ENCODE results near the gene FBXO21. TPM values are rescaled to one million over a fixed set of nuclear protein-coding genes. Genes with fewer than 3 reads are reported as not detected.

Gene FBXO21
- total RNA-seq, 6 donors from 2014 or later: 38.2 to 122 (median 59.0) TPM

DNA sequence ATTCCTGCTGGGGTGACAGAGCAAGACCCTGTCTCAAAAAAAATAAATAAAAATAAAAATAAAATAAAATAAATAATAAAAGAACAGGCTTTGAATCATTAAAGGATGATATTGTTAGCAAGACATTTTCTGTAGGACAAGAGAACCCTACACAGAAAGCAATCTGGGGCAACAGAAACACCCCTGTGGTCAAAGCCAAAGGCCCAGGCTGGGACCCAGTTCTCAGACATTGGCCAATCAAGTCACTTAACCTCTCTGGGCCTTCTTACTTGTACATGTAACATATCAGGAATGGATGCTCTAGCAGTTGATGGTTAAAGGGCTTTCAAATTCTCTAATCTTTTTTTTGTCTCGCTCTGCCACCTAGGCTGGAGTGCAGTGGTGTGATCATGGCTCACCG, 55.5 kb downstream of the FBXO21 start:
- WGBS, 2 donors: 95 to 96% methylated on average over 2 of the region's 2 CpGs
- Histone ChIP-seq H3K4me1 (peaks cover 0 to 4% (median 0%) of the 10 kb centered on the region in 4 donors), H3K9me3 (no peaks in the 10 kb centered on the region), H3K27me3 (no peaks in the 10 kb centered on the region), H3K27ac (no peak overlapping the region), H3K4me3 (no peak overlapping the region), H3K36me3 (no peaks in the 10 kb centered on the region)
- DNase-seq (no peak), ATAC-seq (ENCODE audit: low FRiP score in 2 of 2) (no peak)
- no peak for TF ChIP-seq POLR2A (IDR thresholded peaks at IDR 0.05)
- TF ChIP-seq POLR2AphosphoS5 (IDR thresholded peaks at IDR 0.05): no peak
- TF ChIP-seq EP300 (IDR thresholded peaks at IDR 0.05): no peak
- TF ChIP-seq, protein P1, sequence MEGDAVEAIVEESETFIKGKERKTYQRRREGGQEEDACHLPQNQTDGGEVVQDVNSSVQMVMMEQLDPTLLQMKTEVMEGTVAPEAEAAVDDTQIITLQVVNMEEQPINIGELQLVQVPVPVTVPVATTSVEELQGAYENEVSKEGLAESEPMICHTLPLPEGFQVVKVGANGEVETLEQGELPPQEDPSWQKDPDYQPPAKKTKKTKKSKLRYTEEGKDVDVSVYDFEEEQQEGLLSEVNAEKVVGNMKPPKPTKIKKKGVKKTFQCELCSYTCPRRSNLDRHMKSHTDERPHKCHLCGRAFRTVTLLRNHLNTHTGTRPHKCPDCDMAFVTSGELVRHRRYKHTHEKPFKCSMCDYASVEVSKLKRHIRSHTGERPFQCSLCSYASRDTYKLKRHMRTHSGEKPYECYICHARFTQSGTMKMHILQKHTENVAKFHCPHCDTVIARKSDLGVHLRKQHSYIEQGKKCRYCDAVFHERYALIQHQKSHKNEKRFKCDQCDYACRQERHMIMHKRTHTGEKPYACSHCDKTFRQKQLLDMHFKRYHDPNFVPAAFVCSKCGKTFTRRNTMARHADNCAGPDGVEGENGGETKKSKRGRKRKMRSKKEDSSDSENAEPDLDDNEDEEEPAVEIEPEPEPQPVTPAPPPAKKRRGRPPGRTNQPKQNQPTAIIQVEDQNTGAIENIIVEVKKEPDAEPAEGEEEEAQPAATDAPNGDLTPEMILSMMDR (IDR thresholded peaks at IDR 0.05): no peak

DNA sequence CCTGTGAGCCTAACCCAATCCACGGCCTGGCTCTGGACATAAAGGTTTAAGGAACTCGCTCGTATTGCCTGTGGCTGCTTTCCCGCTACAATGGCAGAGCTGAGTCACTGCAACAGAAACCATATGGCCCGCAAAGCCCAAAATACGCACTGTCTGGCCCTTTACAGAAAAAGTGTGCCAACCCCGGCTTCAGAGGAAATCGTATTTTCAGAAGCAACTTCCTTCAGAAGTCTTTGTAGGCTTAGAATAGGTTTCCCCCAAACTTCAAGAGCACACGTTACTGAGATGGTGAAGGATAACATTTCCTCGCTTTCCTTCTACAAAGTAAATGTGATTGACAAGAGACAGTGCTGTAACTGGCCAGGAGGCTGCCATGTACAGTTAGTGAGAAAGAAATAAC, 56.2 kb downstream of the FBXO21 start:
- TF ChIP-seq POLR2AphosphoS5 (IDR thresholded peaks at IDR 0.05) (no peak), POLR2A (IDR thresholded peaks at IDR 0.05) (no peak), EP300 (IDR thresholded peaks at IDR 0.05) (no peak)
- TF ChIP-seq, protein P1 (IDR thresholded peaks at IDR 0.05): no peak
- no peaks in the 10 kb centered on the region for H3K36me3 ChIP-seq
- ATAC-seq (ENCODE audit: low FRiP score in 2 of 2) (no peak), DNase-seq (no peak)
- 49 to 53% methylated on average over 10 of the region's 10 CpGs for WGBS, 2 donors
- H3K27me3 ChIP-seq: no peaks in the 10 kb centered on the region
- H3K4me1 ChIP-seq: no peaks in the 10 kb centered on the region
- H3K4me3 ChIP-seq: no peak overlapping the region
- H3K9me3 ChIP-seq: no peaks in the 10 kb centered on the region
- H3K27ac ChIP-seq: no peak overlapping the region

DNA sequence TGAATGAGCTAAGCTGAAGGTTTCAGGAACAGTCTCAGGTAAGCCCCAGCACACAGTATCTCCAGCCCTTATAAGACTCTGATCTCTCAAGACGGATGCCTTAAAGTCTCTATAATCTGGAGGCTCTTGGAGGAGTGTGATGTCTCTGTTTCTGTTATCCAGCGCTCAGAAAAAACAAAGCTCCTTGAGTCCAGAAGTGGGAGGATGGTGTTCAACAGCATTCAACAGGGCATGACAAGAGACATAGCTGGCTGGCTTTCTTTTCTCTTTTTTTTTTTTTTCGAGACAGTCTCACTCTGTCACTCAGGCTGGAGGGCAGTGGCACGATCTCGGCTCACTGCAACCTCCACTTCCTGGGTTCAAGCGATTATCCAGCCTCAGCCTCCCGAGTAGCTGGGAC, 59.5 kb downstream of the FBXO21 start:
- no peaks in the 10 kb centered on the region for H3K9me3 ChIP-seq
- no peaks in the 10 kb centered on the region for H3K4me1 ChIP-seq
- no peaks in the 10 kb centered on the region for H3K27me3 ChIP-seq
- no peak overlapping the region for H3K4me3 ChIP-seq
- TF ChIP-seq POLR2A (IDR thresholded peaks at IDR 0.05) (no peak), EP300 (IDR thresholded peaks at IDR 0.05) (no peak), POLR2AphosphoS5 (IDR thresholded peaks at IDR 0.05) (no peak)
- TF ChIP-seq, protein P1 (IDR thresholded peaks at IDR 0.05): no peak
- WGBS, 2 donors: 83 to 86% methylated on average over 7 of the region's 7 CpGs
- no peak overlapping the region for H3K27ac ChIP-seq
- ATAC-seq (ENCODE audit: low FRiP score in 2 of 2) (no peak), DNase-seq (no peak)
- no peaks in the 10 kb centered on the region for H3K36me3 ChIP-seq

DNA sequence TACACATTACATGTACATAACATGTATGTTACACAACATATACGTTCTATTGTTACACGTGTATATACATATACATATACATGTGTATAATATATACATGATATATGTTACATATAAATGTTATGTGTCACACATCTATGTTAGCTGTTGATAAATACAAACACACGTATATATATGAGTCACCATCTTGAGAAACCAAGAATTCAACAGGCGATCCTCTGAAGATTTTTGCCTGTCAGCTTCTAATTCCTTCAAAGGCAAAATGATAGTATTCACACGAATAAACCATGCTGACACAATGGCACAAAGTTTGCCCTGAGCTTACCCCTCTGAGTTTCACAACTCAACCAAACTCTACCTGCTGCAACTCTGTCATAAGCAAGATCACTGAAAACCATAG, 60.9 kb downstream of the FBXO21 start:
- DNase-seq (no peak), ATAC-seq (ENCODE audit: low FRiP score in 2 of 2) (no peak)
- no peaks in the 10 kb centered on the region for H3K36me3 ChIP-seq
- no peaks in the 10 kb centered on the region for H3K9me3 ChIP-seq
- 86 to 87% methylated on average over 5 of the region's 5 CpGs for WGBS, 2 donors
- H3K4me3 ChIP-seq: no peak overlapping the region
- TF ChIP-seq, protein P1 (IDR thresholded peaks at IDR 0.05): no peak
- no peak for TF ChIP-seq POLR2AphosphoS5 (IDR thresholded peaks at IDR 0.05)
- TF ChIP-seq POLR2A (IDR thresholded peaks at IDR 0.05): no peak
- no peak for TF ChIP-seq EP300 (IDR thresholded peaks at IDR 0.05)
- H3K27me3 ChIP-seq: no peaks in the 10 kb centered on the region
- no peaks in the 10 kb centered on the region for H3K4me1 ChIP-seq
- H3K27ac ChIP-seq: no peak overlapping the region

Measured in upper lobe of left lung (tissue), 6 donors.